OCI-LY3 (cell line): ENCODE data around the gene SLC1A4.

Experiments used
- H2AFZ ChIP-seq: fragments of 200-600, 300-600 bp; shearing (Covaris generic); 2 replicates; pipeline ENCODE4 v1.6.0; 2014; ENCODE audit warnings: antibody characterized with exemption, low read depth, low read length
- H3K27ac ChIP-seq: fragments of 200-600, 300-600 bp; sonication (generic); 2 replicates; pipeline ENCODE4 v1.5.1; 2014; ENCODE audit warnings: mild to moderate bottlenecking, low read length, moderate library complexity, mixed read lengths
- H3K27me3 ChIP-seq: fragments of 200-600, 300-600 bp; sonication (generic); 2 replicates; pipeline ENCODE4 v1.6.1; 2014; ENCODE audit warnings: low read depth, low read length, mixed read lengths
- H3K36me3 ChIP-seq: fragments of 200-600, 300-600 bp; sonication (generic); replicated peaks from 2 replicates; pipeline ENCODE3; 2014; ENCODE audit warnings: low read depth, low read length, mixed read lengths
- H3K4me1 ChIP-seq: fragments of 300-600, 200-600 bp; sonication (generic); 2 replicates; pipeline ENCODE4 v1.6.1; 2014; ENCODE audit warnings: low read length, mixed read lengths
- H3K4me2 ChIP-seq: fragments of 200-600, 300-600 bp; sonication (generic); 2 replicates; pipeline ENCODE4 v1.6.1; 2014; ENCODE audit warnings: low read length, mixed read lengths
- H3K4me3 ChIP-seq: fragments of 300-600, 200-600 bp; sonication (generic); 2 replicates; pipeline ENCODE4 v1.5.1; 2014; ENCODE audit warnings: antibody characterized with exemption, mild to moderate bottlenecking, low read length, moderate library complexity
- H3K79me2 ChIP-seq: fragments of 300-600, 200-600 bp; shearing (Covaris generic); 2 replicates; pipeline ENCODE4 v1.6.1; 2014; ENCODE audit warnings: mild to moderate bottlenecking, low read length, mixed read lengths
- H3K9ac ChIP-seq: fragments of 300-600, 200-600 bp; shearing (Covaris generic); 2 replicates; pipeline ENCODE4 v1.6.0; 2014; ENCODE audit warnings: mild to moderate bottlenecking, low read length, moderate library complexity
- H3K9me3 ChIP-seq: fragments of 200-600, 300-600 bp; shearing (Covaris generic); 2 replicates; pipeline ENCODE4 v1.6.1; 2014; ENCODE audit warnings: low read length, mixed read lengths; ENCODE audit not compliant: insufficient read depth
- H4K20me1 ChIP-seq: fragments of 200-600, 300-600 bp; sonication (generic); 2 replicates; pipeline ENCODE4 v1.6.1; 2016; ENCODE audit warnings: low read length, mixed read lengths; ENCODE audit not compliant: insufficient read depth
- EZH2phosphoT487 ChIP-seq: fragments of 200-600 bp; shearing (Covaris generic); IDR thresholded peaks from 2 replicates; pipeline ENCODE4 v1.6.1; 2018; ENCODE audit warnings: antibody characterized with exemption, mixed run types, low read depth
- TF ChIP-seq, protein P1 (sequence below): fragments of 200-600, 300-600 bp; sonication (generic); IDR thresholded peaks from 2 replicates; pipeline ENCODE4 v1.5.1; 2014; ENCODE audit warnings: antibody characterized with exemption, low read length, low read depth

SLC1A4 gene

DNA sequence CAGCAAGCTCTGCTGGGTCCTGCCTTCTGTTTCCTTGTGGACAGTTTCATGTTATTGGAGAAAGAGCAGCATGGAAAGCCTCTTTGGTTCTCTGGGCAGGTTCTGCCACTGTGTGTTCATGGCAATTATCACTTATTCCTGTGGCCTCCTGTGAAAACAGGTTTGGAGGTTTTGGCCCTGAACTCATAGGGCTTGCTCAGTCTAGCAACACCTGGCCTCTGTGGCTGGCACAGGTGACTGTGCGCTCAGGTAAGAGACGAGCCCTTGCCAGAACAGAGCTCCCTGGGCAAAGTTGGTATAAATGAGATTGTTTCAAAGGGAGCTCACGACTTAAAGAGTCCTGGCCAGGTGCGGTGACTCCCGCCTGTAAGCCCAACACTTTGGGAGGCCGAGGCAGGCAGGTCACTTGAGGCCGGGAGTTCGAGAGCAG lies 72.7 kb downstream of the SLC1A4 start:
- Histone ChIP-seq H3K36me3 (peaks cover 9% of the 10 kb centered on the region), H3K4me3 (no peak overlapping the region), H3K27me3 (no peaks in the 10 kb centered on the region), H3K9ac (no peak overlapping the region), H3K4me1 (peaks cover 33% of the 10 kb centered on the region), H3K9me3 (no peaks in the 10 kb centered on the region), H4K20me1 (peaks cover 39% of the 10 kb centered on the region), H3K79me2 (peaks cover 24% of the 10 kb centered on the region), H3K4me2 (no peak overlapping the region), H3K27ac (no peak overlapping the region), H2AFZ (no peak overlapping the region)
- no peak for TF ChIP-seq EZH2phosphoT487
- TF ChIP-seq, protein P1, sequence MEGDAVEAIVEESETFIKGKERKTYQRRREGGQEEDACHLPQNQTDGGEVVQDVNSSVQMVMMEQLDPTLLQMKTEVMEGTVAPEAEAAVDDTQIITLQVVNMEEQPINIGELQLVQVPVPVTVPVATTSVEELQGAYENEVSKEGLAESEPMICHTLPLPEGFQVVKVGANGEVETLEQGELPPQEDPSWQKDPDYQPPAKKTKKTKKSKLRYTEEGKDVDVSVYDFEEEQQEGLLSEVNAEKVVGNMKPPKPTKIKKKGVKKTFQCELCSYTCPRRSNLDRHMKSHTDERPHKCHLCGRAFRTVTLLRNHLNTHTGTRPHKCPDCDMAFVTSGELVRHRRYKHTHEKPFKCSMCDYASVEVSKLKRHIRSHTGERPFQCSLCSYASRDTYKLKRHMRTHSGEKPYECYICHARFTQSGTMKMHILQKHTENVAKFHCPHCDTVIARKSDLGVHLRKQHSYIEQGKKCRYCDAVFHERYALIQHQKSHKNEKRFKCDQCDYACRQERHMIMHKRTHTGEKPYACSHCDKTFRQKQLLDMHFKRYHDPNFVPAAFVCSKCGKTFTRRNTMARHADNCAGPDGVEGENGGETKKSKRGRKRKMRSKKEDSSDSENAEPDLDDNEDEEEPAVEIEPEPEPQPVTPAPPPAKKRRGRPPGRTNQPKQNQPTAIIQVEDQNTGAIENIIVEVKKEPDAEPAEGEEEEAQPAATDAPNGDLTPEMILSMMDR = no peak

DNA sequence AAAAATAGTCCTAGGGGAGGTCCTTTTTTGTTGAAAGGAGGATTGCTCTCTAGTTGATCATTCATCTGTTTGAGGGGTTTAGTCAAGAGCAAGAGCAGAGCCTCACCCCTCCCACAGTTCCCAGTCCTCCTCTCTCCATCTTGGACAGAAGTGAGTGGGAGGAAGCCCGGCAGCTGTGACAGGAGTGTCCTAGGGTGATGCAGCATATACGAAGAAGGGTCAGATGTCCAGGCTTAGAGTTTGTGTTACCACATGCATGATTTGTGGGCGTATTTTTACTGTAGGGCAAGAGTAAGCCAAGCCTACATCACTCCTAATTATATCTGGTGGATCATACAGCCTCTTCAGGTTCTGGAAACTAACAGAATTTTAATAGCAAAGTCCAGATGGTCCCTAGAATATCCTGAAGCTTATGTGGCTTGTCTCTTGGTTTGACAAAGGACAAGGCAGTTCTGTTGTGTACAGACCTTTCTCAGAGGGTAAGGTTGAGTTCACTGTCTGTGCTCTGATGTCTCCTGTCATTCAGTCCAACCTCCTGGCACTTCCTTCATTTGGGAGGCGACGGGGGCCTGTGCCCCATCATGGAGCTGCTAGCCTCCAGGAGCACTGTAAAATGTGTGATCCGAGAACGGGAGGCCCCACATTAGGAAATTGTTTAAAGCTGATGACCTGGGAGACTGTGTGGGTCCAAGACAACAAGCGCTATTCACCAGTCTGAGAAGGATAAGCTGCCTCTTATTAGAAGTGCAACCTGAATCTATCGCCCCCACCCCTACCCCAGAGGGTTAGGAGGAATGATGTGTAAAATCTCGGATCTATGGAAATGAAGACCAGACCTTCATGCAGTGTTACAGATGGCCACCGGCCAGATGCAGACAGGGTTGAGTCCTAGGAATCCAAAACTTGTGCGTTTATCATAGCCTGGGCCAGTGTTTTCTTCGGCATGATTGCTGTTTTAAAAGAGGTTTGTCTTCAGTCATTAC lies 73.9 kb downstream of the SLC1A4 start:
- Histone ChIP-seq H3K9ac (no peak overlapping the region), H3K4me1 (peaks cover 25% of the 10 kb centered on the region)

DNA sequence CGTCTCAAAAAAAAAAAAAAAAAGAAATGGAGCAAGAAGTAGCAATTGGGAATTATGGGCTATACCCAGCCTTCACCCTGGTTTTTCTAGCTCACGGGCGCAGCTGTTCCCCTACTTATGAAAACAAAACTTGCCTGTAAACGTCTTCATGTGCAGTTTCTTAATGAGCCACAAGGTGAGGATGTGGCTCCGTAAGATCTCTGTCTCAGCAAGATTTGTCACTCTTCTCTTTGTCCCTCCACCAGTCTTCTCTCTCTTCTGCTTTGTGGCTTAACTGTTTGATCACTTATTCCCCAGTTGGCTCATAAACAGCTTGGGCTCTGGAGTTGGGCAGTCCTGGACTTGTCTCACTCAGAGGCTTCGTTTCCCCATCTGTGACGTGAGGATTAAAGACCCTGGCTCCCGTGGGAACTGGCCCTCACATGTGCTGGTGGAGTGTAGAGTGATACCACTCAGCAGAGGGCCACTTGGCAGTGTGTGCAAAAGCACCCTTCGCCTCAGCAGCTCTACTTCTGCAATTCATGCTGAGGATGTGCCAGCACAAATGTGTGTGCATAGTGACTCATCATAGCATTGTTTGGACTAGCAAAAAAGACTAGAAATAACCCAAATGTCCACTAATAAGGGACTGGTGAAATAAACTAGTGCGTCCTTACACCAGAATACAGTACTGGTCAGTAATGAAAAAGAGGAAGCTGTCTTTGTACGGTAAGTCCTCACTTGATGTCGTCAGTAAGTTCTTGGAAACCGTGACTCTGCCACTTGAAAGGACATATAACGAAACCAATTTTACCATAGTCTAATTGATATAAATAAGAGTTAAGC lies 75.7 kb downstream of the SLC1A4 start:
- TF ChIP-seq EZH2phosphoT487 = no peak
- TF ChIP-seq, protein P1 = peak; percentile 82
- Histone ChIP-seq H3K36me3 (peaks cover 2% of the 10 kb centered on the region), H4K20me1 (peaks cover 32% of the 10 kb centered on the region), H2AFZ (no peak overlapping the region), H3K4me3 (peak overlapping the region; percentile 52), H3K4me1 (peaks cover 27% of the 10 kb centered on the region), H3K27me3 (no peaks in the 10 kb centered on the region), H3K27ac (peak overlapping the region; percentile 66), H3K79me2 (peaks cover 7% of the 10 kb centered on the region; the same call in 1 of the 2 replicates), H3K9me3 (no peaks in the 10 kb centered on the region), H3K4me2 (peak overlapping the region; percentile 78), H3K9ac (no peak overlapping the region; the same call in 1 of the 2 replicates)

More for the DNA sequence above, 73.9 kb downstream of the SLC1A4 start:
- Histone ChIP-seq H3K4me2 (no peak overlapping the region), H3K9me3 (no peaks in the 10 kb centered on the region), H2AFZ (no peak overlapping the region), H3K27me3 (no peaks in the 10 kb centered on the region), H3K79me2 (peaks cover 12% of the 10 kb centered on the region; the same call in 1 of the 2 replicates), H3K27ac (no peak overlapping the region), H3K36me3 (peaks cover 9% of the 10 kb centered on the region), H3K4me3 (no peak overlapping the region), H4K20me1 (peaks cover 33% of the 10 kb centered on the region)
- no peak for TF ChIP-seq EZH2phosphoT487
- TF ChIP-seq, protein P1 = no peak
